ENCODE results near the gene ALAS1.
"Not testable (repeated sequence)": the region's sequence is repeated elsewhere in the genome, so short reads cannot be mapped to it uniquely, and the experiment has no call there.

DNA sequence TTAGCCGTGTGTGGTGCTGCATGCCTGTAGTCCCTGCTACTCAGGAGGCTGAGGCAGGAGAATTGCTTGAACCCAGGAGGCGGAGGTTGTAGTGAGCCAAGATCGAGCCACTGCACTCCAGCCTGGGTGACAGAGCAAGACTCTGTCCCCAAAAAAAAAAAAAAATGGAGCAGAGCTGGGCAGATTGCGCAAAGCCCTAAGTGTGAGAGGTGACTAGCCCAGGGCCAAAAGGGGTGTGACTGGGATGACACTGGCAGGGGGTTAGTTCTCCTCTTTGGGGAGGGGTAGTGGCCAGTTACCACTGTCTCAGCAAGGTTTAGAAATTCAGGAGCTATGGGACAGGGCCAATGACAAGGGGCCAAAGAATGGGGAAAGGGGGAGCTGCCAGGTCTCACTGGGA, 19.8 kb upstream of the ALAS1 start:
- TF ChIP-seq, protein P1, sequence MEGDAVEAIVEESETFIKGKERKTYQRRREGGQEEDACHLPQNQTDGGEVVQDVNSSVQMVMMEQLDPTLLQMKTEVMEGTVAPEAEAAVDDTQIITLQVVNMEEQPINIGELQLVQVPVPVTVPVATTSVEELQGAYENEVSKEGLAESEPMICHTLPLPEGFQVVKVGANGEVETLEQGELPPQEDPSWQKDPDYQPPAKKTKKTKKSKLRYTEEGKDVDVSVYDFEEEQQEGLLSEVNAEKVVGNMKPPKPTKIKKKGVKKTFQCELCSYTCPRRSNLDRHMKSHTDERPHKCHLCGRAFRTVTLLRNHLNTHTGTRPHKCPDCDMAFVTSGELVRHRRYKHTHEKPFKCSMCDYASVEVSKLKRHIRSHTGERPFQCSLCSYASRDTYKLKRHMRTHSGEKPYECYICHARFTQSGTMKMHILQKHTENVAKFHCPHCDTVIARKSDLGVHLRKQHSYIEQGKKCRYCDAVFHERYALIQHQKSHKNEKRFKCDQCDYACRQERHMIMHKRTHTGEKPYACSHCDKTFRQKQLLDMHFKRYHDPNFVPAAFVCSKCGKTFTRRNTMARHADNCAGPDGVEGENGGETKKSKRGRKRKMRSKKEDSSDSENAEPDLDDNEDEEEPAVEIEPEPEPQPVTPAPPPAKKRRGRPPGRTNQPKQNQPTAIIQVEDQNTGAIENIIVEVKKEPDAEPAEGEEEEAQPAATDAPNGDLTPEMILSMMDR (IDR thresholded peaks at IDR 0.05) = not testable (repeated sequence)
- not testable (repeated sequence) for TF ChIP-seq EZH2 (IDR thresholded peaks at IDR 0.05; ENCODE audit: borderline replicate concordance, insufficient read depth, low read depth, low read length, poor library complexity, severe bottlenecking)

All from B cell (primary cell).